IgD-negative memory B cell (primary cell): ENCODE measurements around the gene ATF6. TPM values are rescaled to one million over a fixed set of nuclear protein-coding genes. Genes with fewer than 3 reads are reported as not detected.
A peak's percentile ranks its signal among the peaks of the same experiment; 100 is the strongest.
"Not testable (repeated sequence)": the region's sequence is repeated elsewhere in the genome, so short reads cannot be mapped to it uniquely, and the experiment has no call there.

Experiments used
- H3K27ac Mint-ChIP-seq, 3 donors: one replicate each; pipeline ENCODE4 v1.8.0; 2020 to 2022; ENCODE audit warnings: mild to moderate bottlenecking in 3 of 3, mixed read lengths in 3 of 3, moderate library complexity in 1 of 3
- H3K27me3 Mint-ChIP-seq: one replicate; pipeline ENCODE4 v1.8.0; 2021; ENCODE audit warnings: mixed read lengths
- H3K36me3 Mint-ChIP-seq: one replicate; pipeline ENCODE4 v1.8.0; 2020; ENCODE audit warnings: mild to moderate bottlenecking, mixed read lengths
- H3K4me1 Mint-ChIP-seq, 3 donors: one replicate each; pipeline ENCODE4 v1.8.0; 2020 to 2022; ENCODE audit warnings: mixed read lengths in 3 of 3, mild to moderate bottlenecking in 1 of 3
- H3K4me3 Mint-ChIP-seq, 4 donors: one replicate each; pipeline ENCODE4 v1.8.0; 2020 to 2022; ENCODE audit warnings: mild to moderate bottlenecking in 4 of 4, mixed read lengths in 4 of 4, moderate library complexity in 3 of 4
- H3K9me3 Mint-ChIP-seq, 3 donors: one replicate each; pipeline ENCODE4 v1.8.0; 2020 to 2021; ENCODE audit warnings: mixed read lengths in 3 of 3, mild to moderate bottlenecking in 1 of 3
- polyA plus RNA-seq: library from polyadenylated mRNA; unstranded; fragments of 300-500 nt; fragmentation: Illumina TruSeq; gene quantifications from one replicate; pipeline ENCODE4 v1.2.3, GENCODE V29; 2021

ATF6 gene
- polyA plus RNA-seq: 14.3 TPM

- Mint-ChIP-seq H3K27me3 (no peaks in the 10 kb centered on the region), H3K4me1 (peaks cover 27 to 31% (median 30%) of the 10 kb centered on the region in 3 donors), H3K9me3 (no peaks in the 10 kb centered on the region), H3K27ac (peak within 1 kb of the TSS; percentile 91 to 100 (median 98)), H3K4me3 (peak within 1 kb of the TSS; percentile 98 to 99 (median 98)), H3K36me3 (no peaks in the 10 kb centered on the region)
Observed at GRCh38 chr1:161766102-161766981, at the start of gene ATF6. ATF6 (plus strand) TSS chr1:161766320; CDS start chr1:161766361, 41 bp downstream.

- H3K4me1 Mint-ChIP-seq: peaks cover 23 to 42% (median 32%) of the 10 kb centered on the region in 3 donors
Observed at GRCh38 chr1:161718559-161719324, 47.4 kb upstream of the ATF6 start.

GRCh38 chr1:161719325-161719611 is 46.9 kb upstream of the ATF6 start:
- Mint-ChIP-seq H3K9me3 (no peaks in the 10 kb centered on the region), H3K4me3 (peak overlapping the region in 3 of 4 donors; percentile 3 to 76 (median 43)), H3K27ac (peak overlapping the region; percentile 0 to 85 (median 44)), H3K4me1 (peaks cover 23 to 42% (median 32%) of the 10 kb centered on the region in 3 donors), H3K36me3 (peaks cover 5% of the 10 kb centered on the region), H3K27me3 (no peaks in the 10 kb centered on the region)

More at GRCh38 chr1:161718559-161719324, 47.4 kb upstream of the ATF6 start:
- Mint-ChIP-seq H3K27me3 (no peaks in the 10 kb centered on the region), H3K36me3 (peaks cover 5% of the 10 kb centered on the region), H3K27ac (peak overlapping the region; percentile 0 to 85 (median 44)), H3K9me3 (no peaks in the 10 kb centered on the region), H3K4me3 (peak overlapping the region; percentile 3 to 76 (median 30))

GRCh38 chr1:161720422-161720821 is 45.7 kb upstream of the ATF6 start:
- H3K4me3 Mint-ChIP-seq: peak overlapping the region in 1 of 4 donors; percentile 17
- no peaks in the 10 kb centered on the region for H3K9me3 Mint-ChIP-seq
- no peak overlapping the region for H3K27ac Mint-ChIP-seq
- peaks cover 3% of the 10 kb centered on the region for H3K36me3 Mint-ChIP-seq
- H3K27me3 Mint-ChIP-seq: no peaks in the 10 kb centered on the region
- H3K4me1 Mint-ChIP-seq: peaks cover 23 to 46% (median 36%) of the 10 kb centered on the region in 3 donors

- peaks cover 29 to 50% (median 42%) of the 10 kb centered on the region in 3 donors for H3K4me1 Mint-ChIP-seq
- H3K9me3 Mint-ChIP-seq: no peaks in the 10 kb centered on the region
- peak within 1 kb of the TSS in 2 of 4 donors; percentile 11 to 30 for H3K4me3 Mint-ChIP-seq
- peaks cover 2% of the 10 kb centered on the region for H3K36me3 Mint-ChIP-seq
- no peaks in the 10 kb centered on the region for H3K27me3 Mint-ChIP-seq
- H3K27ac Mint-ChIP-seq: no peak within 1 kb of the TSS
Observed at GRCh38 chr1:161720956-161721737, 45.0 kb upstream of the ATF6 start, which contains the start of gene FCRLB. FCRLB (plus strand) TSS chr1:161721544; CDS start chr1:161722673, 1,129 bp downstream.

- Mint-ChIP-seq H3K36me3 (peaks cover 2% of the 10 kb centered on the region), H3K9me3 (no peaks in the 10 kb centered on the region), H3K4me3 (peak overlapping the region in 1 of 4 donors; percentile 30), H3K27ac (no peak overlapping the region), H3K27me3 (no peaks in the 10 kb centered on the region), H3K4me1 (peaks cover 30 to 50% (median 43%) of the 10 kb centered on the region in 3 donors)
Observed at GRCh38 chr1:161721738-161722343, 44.3 kb upstream of the ATF6 start.

GRCh38 chr1:161722406-161722805 is 43.7 kb upstream of the ATF6 start:
- Mint-ChIP-seq H3K9me3 (no peaks in the 10 kb centered on the region), H3K4me3 (no peak overlapping the region), H3K4me1 (peaks cover 24 to 45% (median 38%) of the 10 kb centered on the region in 3 donors), H3K36me3 (peaks cover 2% of the 10 kb centered on the region), H3K27me3 (no peaks in the 10 kb centered on the region), H3K27ac (no peak overlapping the region)

- Mint-ChIP-seq H3K27ac (no peak overlapping the region), H3K9me3 (no peaks in the 10 kb centered on the region), H3K4me1 (peaks cover 28 to 46% (median 36%) of the 10 kb centered on the region in 3 donors), H3K36me3 (peaks cover 3% of the 10 kb centered on the region), H3K27me3 (no peaks in the 10 kb centered on the region), H3K4me3 (peak overlapping the region in 1 of 4 donors; percentile 50)
Observed at GRCh38 chr1:161723459-161724141, 42.5 kb upstream of the ATF6 start.

GRCh38 chr1:161725258-161725907 is 40.7 kb upstream of the ATF6 start:
- Mint-ChIP-seq H3K4me1 (peaks cover 26 to 44% (median 26%) of the 10 kb centered on the region in 3 donors), H3K27ac (peak overlapping the region; percentile 76 to 97 (median 90))

GRCh38 chr1:161725908-161726472 is 40.1 kb upstream of the ATF6 start:
- Mint-ChIP-seq H3K9me3 (no peaks in the 10 kb centered on the region), H3K4me3 (peak overlapping the region; percentile 94 to 98 (median 96)), H3K27me3 (no peaks in the 10 kb centered on the region), H3K27ac (peak overlapping the region; percentile 76 to 97 (median 90)), H3K36me3 (peaks cover 3% of the 10 kb centered on the region), H3K4me1 (peaks cover 25 to 41% (median 25%) of the 10 kb centered on the region in 3 donors)

More at GRCh38 chr1:161725258-161725907, 40.7 kb upstream of the ATF6 start:
- not testable (repeated sequence) for H3K36me3 Mint-ChIP-seq, H3K9me3 Mint-ChIP-seq, H3K27me3 Mint-ChIP-seq
- peak overlapping the region; percentile 94 to 98 (median 96) for H3K4me3 Mint-ChIP-seq

- peak overlapping the region; percentile 94 to 98 (median 96) for H3K4me3 Mint-ChIP-seq
- no peaks in the 10 kb centered on the region for H3K27me3 Mint-ChIP-seq
- H3K36me3 Mint-ChIP-seq: peaks cover 3% of the 10 kb centered on the region
- no peaks in the 10 kb centered on the region for H3K9me3 Mint-ChIP-seq
- peak overlapping the region; percentile 61 to 97 (median 76) for H3K27ac Mint-ChIP-seq
- H3K4me1 Mint-ChIP-seq: peaks cover 24 to 37% (median 31%) of the 10 kb centered on the region in 3 donors
Observed at GRCh38 chr1:161726473-161727255, 39.5 kb upstream of the ATF6 start.

GRCh38 chr1:161727256-161727924 is 38.7 kb upstream of the ATF6 start:
- Mint-ChIP-seq H3K4me3 (peak overlapping the region; percentile 92 to 98 (median 95)), H3K4me1 (peaks cover 22 to 33% (median 32%) of the 10 kb centered on the region in 3 donors), H3K27me3 (no peaks in the 10 kb centered on the region), H3K27ac (peak overlapping the region; percentile 88 to 93 (median 89)), H3K9me3 (no peaks in the 10 kb centered on the region), H3K36me3 (peaks cover 2% of the 10 kb centered on the region)
